ENCODE data around the gene RBKS.

Gene RBKS

GRCh38 chr2:27763907-27764267, 126.3 kb downstream of the RBKS start:
- H3K4me3 ChIP-seq, result no peak overlapping the region
- H3K27ac ChIP-seq, result peak overlapping the region in 2 of 11 experiments; percentile 1 to 10; a peak in 2 of 22 replicates
- peak overlapping the region in 4 of 11 experiments; percentile 43 to 60 (median 46); a peak in 7 of 22 replicates for H3K4me2 ChIP-seq
- no peak overlapping the region for H3K9ac ChIP-seq
- H3K36me3 ChIP-seq, result no peaks in the 10 kb centered on the region
- H3K4me1 ChIP-seq, result peaks cover 0 to 50% (median 4%) of the 10 kb centered on the region in 10 experiments; a peak in 9 of 20 replicates
- TF ChIP-seq Cebpa-rat (IDR thresholded peaks at IDR 0.05), result no peak
- no peaks in the 10 kb centered on the region; a peak in 1 of 22 replicates for H3K27me3 ChIP-seq
- no peaks in the 10 kb centered on the region for H4K20me1 ChIP-seq
- no peaks in the 10 kb centered on the region for H3K9me3 ChIP-seq (replicated peaks in 1 of 11)

GRCh38 chr2:27762951-27763906, 127.0 kb downstream of the RBKS start:
- Histone ChIP-seq H3K27me3 (no peaks in the 10 kb centered on the region; a peak in 1 of 22 replicates), H3K4me2 (peak overlapping the region in 3 of 11 experiments; percentile 43 to 60 (median 45); a peak in 5 of 22 replicates), H3K36me3 (no peaks in the 10 kb centered on the region), H3K4me3 (no peak overlapping the region), H3K9ac (no peak overlapping the region), H3K4me1 (peaks cover 0 to 55% (median 4%) of the 10 kb centered on the region in 10 experiments; a peak in 9 of 20 replicates), H3K9me3 (replicated peaks in 1 of 11) (no peaks in the 10 kb centered on the region), H4K20me1 (no peaks in the 10 kb centered on the region), H3K27ac (peak overlapping the region in 2 of 11 experiments; percentile 1 to 10; a peak in 1 of 22 replicates)
- no peak for TF ChIP-seq Cebpa-rat (IDR thresholded peaks at IDR 0.05)

- H3K9ac ChIP-seq, result peak overlapping the region in 7 of 11 experiments; percentile 30 to 69 (median 54); a peak in 11 of 22 replicates
- no peaks in the 10 kb centered on the region for H4K20me1 ChIP-seq
- H3K27me3 ChIP-seq, result no peaks in the 10 kb centered on the region
- H3K4me1 ChIP-seq, result peaks cover 0 to 79% (median 37%) of the 10 kb centered on the region in 10 experiments; a peak in 14 of 20 replicates
- peak in 2 of 11 experiments; percentile 10 to 79; a peak in 3 of 22 replicates for TF ChIP-seq Cebpa-rat (IDR thresholded peaks at IDR 0.05)
- H3K36me3 ChIP-seq, result no peaks in the 10 kb centered on the region
- no peak overlapping the region for H3K4me3 ChIP-seq
- peak overlapping the region in 8 of 11 experiments; percentile 2 to 86 (median 78); a peak in 15 of 22 replicates for H3K4me2 ChIP-seq
- H3K27ac ChIP-seq, result peak overlapping the region in 9 of 11 experiments; percentile 10 to 83 (median 74); a peak in 16 of 22 replicates
- no peaks in the 10 kb centered on the region for H3K9me3 ChIP-seq (replicated peaks in 1 of 11)
These were observed 133.4 kb downstream of the RBKS start for GRCh38 chr2:27756544-27757498.

- H3K27ac ChIP-seq, result peak overlapping the region in 9 of 11 experiments; percentile 10 to 83 (median 74); a peak in 16 of 22 replicates
These were observed 134.1 kb downstream of the RBKS start for GRCh38 chr2:27756091-27756490.

GRCh38 chr2:27754831-27755230, 135.4 kb downstream of the RBKS start:
- Histone ChIP-seq H3K36me3 (no peaks in the 10 kb centered on the region; a peak in 1 of 22 replicates), H3K27me3 (no peaks in the 10 kb centered on the region), H3K9me3 (replicated peaks in 1 of 11) (peaks cover 5 to 9% (median 7%) of the 10 kb centered on the region in 11 experiments; a peak in 20 of 22 replicates), H3K4me1 (peaks cover 0 to 61% (median 37%) of the 10 kb centered on the region in 10 experiments; a peak in 14 of 20 replicates), H3K4me3 (no peak overlapping the region), H3K9ac (peak overlapping the region in 2 of 11 experiments; percentile 1 to 40; a peak in 2 of 22 replicates), H4K20me1 (no peaks in the 10 kb centered on the region), H3K27ac (peak overlapping the region in 9 of 11 experiments; percentile 26 to 83 (median 45); a peak in 14 of 22 replicates), H3K4me2 (peak overlapping the region in 7 of 11 experiments; percentile 16 to 85 (median 60); a peak in 12 of 22 replicates)
- no peak for TF ChIP-seq Cebpa-rat (IDR thresholded peaks at IDR 0.05)

More at GRCh38 chr2:27756091-27756490, 134.1 kb downstream of the RBKS start:
- Histone ChIP-seq H4K20me1 (no peaks in the 10 kb centered on the region), H3K4me3 (no peak overlapping the region), H3K9me3 (replicated peaks in 1 of 11) (no peaks in the 10 kb centered on the region), H3K4me1 (peaks cover 0 to 71% (median 37%) of the 10 kb centered on the region in 10 experiments; a peak in 14 of 20 replicates), H3K4me2 (peak overlapping the region in 7 of 11 experiments; percentile 31 to 86 (median 79); a peak in 14 of 22 replicates), H3K9ac (peak overlapping the region in 7 of 11 experiments; percentile 30 to 69 (median 54); a peak in 9 of 22 replicates), H3K27me3 (no peaks in the 10 kb centered on the region), H3K36me3 (no peaks in the 10 kb centered on the region)
- TF ChIP-seq Cebpa-rat (IDR thresholded peaks at IDR 0.05), result no peak

GRCh38 chr2:27754138-27754588, 136.0 kb downstream of the RBKS start:
- Histone ChIP-seq H3K27ac (peak overlapping the region in 6 of 11 experiments; percentile 26 to 83 (median 67); a peak in 6 of 22 replicates), H3K9ac (no peak overlapping the region; a peak in 1 of 22 replicates), H4K20me1 (no peaks in the 10 kb centered on the region), H3K36me3 (peaks cover 0 to 4% (median 0%) of the 10 kb centered on the region in 11 experiments; a peak in 3 of 22 replicates), H3K9me3 (replicated peaks in 1 of 11) (peaks cover 12 to 16% (median 13%) of the 10 kb centered on the region in 11 experiments), H3K4me2 (peak overlapping the region in 6 of 11 experiments; percentile 20 to 85 (median 63); a peak in 11 of 22 replicates), H3K4me3 (no peak overlapping the region), H3K27me3 (no peaks in the 10 kb centered on the region), H3K4me1 (peaks cover 0 to 61% (median 37%) of the 10 kb centered on the region in 10 experiments; a peak in 14 of 20 replicates)
- no peak for TF ChIP-seq Cebpa-rat (IDR thresholded peaks at IDR 0.05)

GRCh38 chr2:27752551-27753237, 137.5 kb downstream of the RBKS start:
- Histone ChIP-seq H3K4me3 (no peak overlapping the region), H4K20me1 (no peaks in the 10 kb centered on the region), H3K27me3 (no peaks in the 10 kb centered on the region), H3K9ac (no peak overlapping the region), H3K4me2 (peak overlapping the region in 3 of 11 experiments; percentile 15 to 37 (median 24); a peak in 3 of 22 replicates), H3K4me1 (peaks cover 5 to 53% (median 33%) of the 10 kb centered on the region in 10 experiments), H3K9me3 (replicated peaks in 1 of 11) (peaks cover 23 to 29% (median 27%) of the 10 kb centered on the region in 11 experiments), H3K27ac (0 out of 22 replicates have a peak overlapping the region, but pooled peaks of 1 of the 11 experiments have one; percentile 31), H3K36me3 (peaks cover 0 to 10% (median 0%) of the 10 kb centered on the region in 11 experiments; a peak in 4 of 22 replicates)
- no peak for TF ChIP-seq Cebpa-rat (IDR thresholded peaks at IDR 0.05)
